HEK293 (cell line): ENCODE data around the gene SOHLH2.

Experiments used
- GFI1B ChIP-seq: fragments of 450-650 bp; formaldehyde crosslinking; IDR thresholded peaks from 2 replicates; pipeline ENCODE4 v1.5.1; 2016; ENCODE audit warnings: missing biosample characterization, missing genetic modification characterization
- KLF16 ChIP-seq: fragments of 450-650 bp; formaldehyde crosslinking; IDR thresholded peaks from 2 replicates; pipeline ENCODE4 v1.5.1; 2017; ENCODE audit warnings: missing biosample characterization, missing genetic modification characterization
- SALL2 ChIP-seq: fragments of 450-650 bp; formaldehyde crosslinking; IDR thresholded peaks from 2 replicates; pipeline ENCODE4 v1.5.0; 2017; ENCODE audit warnings: missing biosample characterization, mild to moderate bottlenecking, missing genetic modification characterization, borderline replicate concordance
- ZBTB7A ChIP-seq: fragments of 450-650 bp; formaldehyde crosslinking; IDR thresholded peaks from 2 replicates; pipeline ENCODE4 v1.5.1; 2016; ENCODE audit warnings: low read depth, missing biosample characterization, missing genetic modification characterization
- ZNF133 ChIP-seq: fragments of 450-650 bp; formaldehyde crosslinking; IDR thresholded peaks from 2 replicates; pipeline ENCODE4 v1.5.1; 2016; ENCODE audit warnings: missing biosample characterization, missing genetic modification characterization
- ZNF19 ChIP-seq: fragments of 450-650 bp; formaldehyde crosslinking; IDR thresholded peaks from 2 replicates; pipeline ENCODE4; 2016; ENCODE audit warnings: missing biosample characterization, missing genetic modification characterization, low read depth
- ZNF214 ChIP-seq: fragments of 450-650 bp; formaldehyde crosslinking; IDR thresholded peaks from 2 replicates; pipeline ENCODE4 v1.5.1; 2017; ENCODE audit warnings: missing biosample characterization, mild to moderate bottlenecking, missing genetic modification characterization, borderline replicate concordance
- ZNF707 ChIP-seq: fragments of 450-650 bp; formaldehyde crosslinking; IDR thresholded peaks from 2 replicates; pipeline ENCODE4 v1.5.1; 2016; ENCODE audit warnings: missing biosample characterization, missing genetic modification characterization
- TF ChIP-seq, protein P1 (sequence below): fragments of 450-650 bp; formaldehyde crosslinking; IDR thresholded peaks from 2 replicates; pipeline ENCODE4 v1.5.1; 2017; ENCODE audit warnings: missing biosample characterization, mild to moderate bottlenecking, missing genetic modification characterization, moderate library complexity
- TF ChIP-seq, protein P2 (sequence below): fragments of 450-650 bp; formaldehyde crosslinking; optimal IDR thresholded peaks from 2 replicates; pipeline ENCODE3; 2016; ENCODE audit warnings: missing biosample characterization, mild to moderate bottlenecking, missing genetic modification characterization
- TF ChIP-seq, protein P3 (sequence below): fragments of 450-650 bp; formaldehyde crosslinking; IDR thresholded peaks from 2 replicates; pipeline ENCODE4 v1.5.1; 2016; ENCODE audit warnings: missing biosample characterization, missing genetic modification characterization
- TF ChIP-seq, protein P4 (sequence below): fragments of 450-650 bp; formaldehyde crosslinking; IDR thresholded peaks from 2 replicates; pipeline ENCODE4 v1.5.1; 2016; ENCODE audit warnings: missing biosample characterization, missing genetic modification characterization
- TF ChIP-seq, protein P5 (sequence below): fragments of 450-650 bp; formaldehyde crosslinking; IDR thresholded peaks from 2 replicates; pipeline ENCODE4 v1.5.1; 2016; ENCODE audit warnings: missing biosample characterization, missing genetic modification characterization

DNA sequence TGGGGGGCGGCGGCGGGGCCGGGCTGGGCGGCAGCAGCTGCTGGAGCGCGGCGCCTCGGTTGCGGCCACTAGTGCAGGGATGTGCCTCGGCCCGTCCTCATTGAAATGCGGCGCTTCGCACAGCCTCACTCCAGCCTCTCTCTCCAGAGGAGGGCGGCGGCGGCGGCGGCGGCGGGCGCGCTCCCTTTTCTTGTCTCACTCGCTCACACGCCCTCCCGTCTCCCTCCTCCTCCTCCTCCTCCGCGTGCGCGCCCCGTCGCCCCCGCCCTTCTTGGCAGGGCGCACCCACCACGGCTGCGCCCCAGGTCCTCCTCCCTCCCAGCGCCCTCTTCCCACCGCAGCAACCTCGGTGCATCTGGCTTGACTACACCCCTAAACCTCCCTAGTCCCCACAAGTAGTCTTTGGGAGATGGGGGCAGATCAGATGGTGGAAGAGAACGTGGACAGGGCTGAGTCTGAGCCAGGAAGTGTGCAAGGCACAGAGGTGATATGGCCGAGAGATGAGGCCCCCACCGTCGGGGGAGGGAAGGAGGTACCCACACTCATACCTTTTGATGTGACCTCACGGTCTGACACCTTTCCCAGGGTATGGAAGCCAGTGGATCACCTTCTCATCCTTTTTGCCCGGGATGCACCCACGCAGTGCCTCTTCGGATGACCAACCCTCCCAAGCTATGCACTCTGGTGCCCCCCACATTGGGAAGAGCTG lies 83.0 kb downstream of the SOHLH2 start, which contains the start of gene DCLK1:
- TF ChIP-seq, protein P1, sequence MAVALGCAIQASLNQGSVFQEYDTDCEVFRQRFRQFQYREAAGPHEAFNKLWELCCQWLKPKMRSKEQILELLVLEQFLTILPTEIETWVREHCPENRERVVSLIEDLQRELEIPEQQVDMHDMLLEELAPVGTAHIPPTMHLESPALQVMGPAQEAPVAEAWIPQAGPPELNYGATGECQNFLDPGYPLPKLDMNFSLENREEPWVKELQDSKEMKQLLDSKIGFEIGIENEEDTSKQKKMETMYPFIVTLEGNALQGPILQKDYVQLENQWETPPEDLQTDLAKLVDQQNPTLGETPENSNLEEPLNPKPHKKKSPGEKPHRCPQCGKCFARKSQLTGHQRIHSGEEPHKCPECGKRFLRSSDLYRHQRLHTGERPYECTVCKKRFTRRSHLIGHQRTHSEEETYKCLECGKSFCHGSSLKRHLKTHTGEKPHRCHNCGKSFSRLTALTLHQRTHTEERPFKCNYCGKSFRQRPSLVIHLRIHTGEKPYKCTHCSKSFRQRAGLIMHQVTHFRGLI (tag by site-specific recombination): no peak; the same call in 1 of the 2 replicates
- TF ChIP-seq, protein P2, sequence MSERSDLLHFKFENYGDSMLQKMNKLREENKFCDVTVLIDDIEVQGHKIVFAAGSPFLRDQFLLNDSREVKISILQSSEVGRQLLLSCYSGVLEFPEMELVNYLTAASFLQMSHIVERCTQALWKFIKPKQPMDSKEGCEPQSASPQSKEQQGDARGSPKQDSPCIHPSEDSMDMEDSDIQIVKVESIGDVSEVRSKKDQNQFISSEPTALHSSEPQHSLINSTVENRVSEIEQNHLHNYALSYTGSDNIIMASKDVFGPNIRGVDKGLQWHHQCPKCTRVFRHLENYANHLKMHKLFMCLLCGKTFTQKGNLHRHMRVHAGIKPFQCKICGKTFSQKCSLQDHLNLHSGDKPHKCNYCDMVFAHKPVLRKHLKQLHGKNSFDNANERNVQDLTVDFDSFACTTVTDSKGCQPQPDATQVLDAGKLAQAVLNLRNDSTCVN (tag by site-specific recombination): peak; percentile 93
- TF ChIP-seq, protein P3, sequence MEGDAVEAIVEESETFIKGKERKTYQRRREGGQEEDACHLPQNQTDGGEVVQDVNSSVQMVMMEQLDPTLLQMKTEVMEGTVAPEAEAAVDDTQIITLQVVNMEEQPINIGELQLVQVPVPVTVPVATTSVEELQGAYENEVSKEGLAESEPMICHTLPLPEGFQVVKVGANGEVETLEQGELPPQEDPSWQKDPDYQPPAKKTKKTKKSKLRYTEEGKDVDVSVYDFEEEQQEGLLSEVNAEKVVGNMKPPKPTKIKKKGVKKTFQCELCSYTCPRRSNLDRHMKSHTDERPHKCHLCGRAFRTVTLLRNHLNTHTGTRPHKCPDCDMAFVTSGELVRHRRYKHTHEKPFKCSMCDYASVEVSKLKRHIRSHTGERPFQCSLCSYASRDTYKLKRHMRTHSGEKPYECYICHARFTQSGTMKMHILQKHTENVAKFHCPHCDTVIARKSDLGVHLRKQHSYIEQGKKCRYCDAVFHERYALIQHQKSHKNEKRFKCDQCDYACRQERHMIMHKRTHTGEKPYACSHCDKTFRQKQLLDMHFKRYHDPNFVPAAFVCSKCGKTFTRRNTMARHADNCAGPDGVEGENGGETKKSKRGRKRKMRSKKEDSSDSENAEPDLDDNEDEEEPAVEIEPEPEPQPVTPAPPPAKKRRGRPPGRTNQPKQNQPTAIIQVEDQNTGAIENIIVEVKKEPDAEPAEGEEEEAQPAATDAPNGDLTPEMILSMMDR: peak; percentile 30; the same call in 1 of the 2 replicates
- TF ChIP-seq ZNF707 (tag by site-specific recombination): no peak
- TF ChIP-seq KLF16 (tag by site-specific recombination): no peak
- TF ChIP-seq, protein P4, sequence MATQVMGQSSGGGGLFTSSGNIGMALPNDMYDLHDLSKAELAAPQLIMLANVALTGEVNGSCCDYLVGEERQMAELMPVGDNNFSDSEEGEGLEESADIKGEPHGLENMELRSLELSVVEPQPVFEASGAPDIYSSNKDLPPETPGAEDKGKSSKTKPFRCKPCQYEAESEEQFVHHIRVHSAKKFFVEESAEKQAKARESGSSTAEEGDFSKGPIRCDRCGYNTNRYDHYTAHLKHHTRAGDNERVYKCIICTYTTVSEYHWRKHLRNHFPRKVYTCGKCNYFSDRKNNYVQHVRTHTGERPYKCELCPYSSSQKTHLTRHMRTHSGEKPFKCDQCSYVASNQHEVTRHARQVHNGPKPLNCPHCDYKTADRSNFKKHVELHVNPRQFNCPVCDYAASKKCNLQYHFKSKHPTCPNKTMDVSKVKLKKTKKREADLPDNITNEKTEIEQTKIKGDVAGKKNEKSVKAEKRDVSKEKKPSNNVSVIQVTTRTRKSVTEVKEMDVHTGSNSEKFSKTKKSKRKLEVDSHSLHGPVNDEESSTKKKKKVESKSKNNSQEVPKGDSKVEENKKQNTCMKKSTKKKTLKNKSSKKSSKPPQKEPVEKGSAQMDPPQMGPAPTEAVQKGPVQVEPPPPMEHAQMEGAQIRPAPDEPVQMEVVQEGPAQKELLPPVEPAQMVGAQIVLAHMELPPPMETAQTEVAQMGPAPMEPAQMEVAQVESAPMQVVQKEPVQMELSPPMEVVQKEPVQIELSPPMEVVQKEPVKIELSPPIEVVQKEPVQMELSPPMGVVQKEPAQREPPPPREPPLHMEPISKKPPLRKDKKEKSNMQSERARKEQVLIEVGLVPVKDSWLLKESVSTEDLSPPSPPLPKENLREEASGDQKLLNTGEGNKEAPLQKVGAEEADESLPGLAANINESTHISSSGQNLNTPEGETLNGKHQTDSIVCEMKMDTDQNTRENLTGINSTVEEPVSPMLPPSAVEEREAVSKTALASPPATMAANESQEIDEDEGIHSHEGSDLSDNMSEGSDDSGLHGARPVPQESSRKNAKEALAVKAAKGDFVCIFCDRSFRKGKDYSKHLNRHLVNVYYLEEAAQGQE (tag by site-specific recombination): no peak
- TF ChIP-seq ZNF133: no peak
- TF ChIP-seq GFI1B (tag by site-specific recombination): no peak
- TF ChIP-seq, protein P5, sequence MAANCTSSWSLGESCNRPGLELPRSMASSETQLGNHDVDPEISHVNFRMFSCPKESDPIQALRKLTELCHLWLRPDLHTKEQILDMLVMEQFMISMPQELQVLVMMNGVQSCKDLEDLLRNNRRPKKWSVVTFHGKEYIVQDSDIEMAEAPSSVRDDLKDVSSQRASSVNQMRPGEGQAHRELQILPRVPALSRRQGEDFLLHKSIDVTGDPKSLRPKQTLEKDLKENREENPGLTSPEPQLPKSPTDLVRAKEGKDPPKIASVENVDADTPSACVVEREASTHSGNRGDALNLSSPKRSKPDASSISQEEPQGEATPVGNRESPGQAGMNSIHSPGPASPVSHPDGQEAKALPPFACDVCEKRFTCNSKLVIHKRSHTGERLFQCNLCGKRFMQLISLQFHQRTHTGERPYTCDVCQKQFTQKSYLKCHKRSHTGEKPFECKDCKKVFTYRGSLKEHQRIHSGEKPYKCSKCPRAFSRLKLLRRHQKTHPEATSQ: no peak
- TF ChIP-seq ZBTB7A (tag by site-specific recombination): no peak
- TF ChIP-seq SALL2 (tag by site-specific recombination): no peak
- no peak for TF ChIP-seq ZNF19 (tag by site-specific recombination)
- TF ChIP-seq ZNF214 (tag by site-specific recombination): no peak
